Body of pancreas (tissue), 4 donors: ENCODE measurements around the gene ZNF516.

Source experiments
- POLR2A ChIP-seq, 3 donors: fragments of 450-650 bp; IDR thresholded peaks; one replicate each; pipeline ENCODE4 v1.6.1; 2016; ENCODE audit warnings: antibody characterized with exemption in 3 of 3, mild to moderate bottlenecking in 2 of 3
- TF ChIP-seq, protein P1 (sequence below), 7 experiments: fragments of 450-650 bp in 4 of 7; fragments of 200-600 bp in 3 of 7; sonication (generic) in 3 of 7; IDR thresholded peaks; one replicate each; pipeline ENCODE4 v1.5.1; 2016 to 2019; ENCODE audit warnings: antibody characterized with exemption in 7 of 7

DNA sequence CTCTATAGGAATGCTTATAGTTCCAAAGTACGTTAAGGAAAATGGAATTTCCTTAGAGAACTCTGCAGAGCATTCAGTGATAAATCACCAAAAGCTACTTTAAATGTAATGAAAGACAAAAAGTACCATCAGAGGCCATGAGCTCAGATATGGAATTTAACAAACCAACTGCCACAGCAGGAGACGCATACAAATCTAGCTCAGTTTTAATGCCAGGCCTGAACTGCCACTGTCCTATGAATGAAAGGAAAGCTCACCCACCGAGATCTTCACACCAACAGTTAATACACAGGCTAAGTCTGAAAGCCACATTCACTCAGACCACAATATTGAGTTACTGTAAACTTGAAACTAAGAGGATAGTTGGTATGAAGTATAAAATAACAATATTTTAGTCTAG lies 126.8 kb downstream of the ZNF516 start:
- TF ChIP-seq, protein P1, sequence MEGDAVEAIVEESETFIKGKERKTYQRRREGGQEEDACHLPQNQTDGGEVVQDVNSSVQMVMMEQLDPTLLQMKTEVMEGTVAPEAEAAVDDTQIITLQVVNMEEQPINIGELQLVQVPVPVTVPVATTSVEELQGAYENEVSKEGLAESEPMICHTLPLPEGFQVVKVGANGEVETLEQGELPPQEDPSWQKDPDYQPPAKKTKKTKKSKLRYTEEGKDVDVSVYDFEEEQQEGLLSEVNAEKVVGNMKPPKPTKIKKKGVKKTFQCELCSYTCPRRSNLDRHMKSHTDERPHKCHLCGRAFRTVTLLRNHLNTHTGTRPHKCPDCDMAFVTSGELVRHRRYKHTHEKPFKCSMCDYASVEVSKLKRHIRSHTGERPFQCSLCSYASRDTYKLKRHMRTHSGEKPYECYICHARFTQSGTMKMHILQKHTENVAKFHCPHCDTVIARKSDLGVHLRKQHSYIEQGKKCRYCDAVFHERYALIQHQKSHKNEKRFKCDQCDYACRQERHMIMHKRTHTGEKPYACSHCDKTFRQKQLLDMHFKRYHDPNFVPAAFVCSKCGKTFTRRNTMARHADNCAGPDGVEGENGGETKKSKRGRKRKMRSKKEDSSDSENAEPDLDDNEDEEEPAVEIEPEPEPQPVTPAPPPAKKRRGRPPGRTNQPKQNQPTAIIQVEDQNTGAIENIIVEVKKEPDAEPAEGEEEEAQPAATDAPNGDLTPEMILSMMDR (IDR thresholded peaks at IDR 0.05): no peak
- TF ChIP-seq POLR2A (IDR thresholded peaks at IDR 0.05): no peak
